HFF-Myc (cell line): ENCODE data around the gene ARMC12.

Experiments
- DNase-seq: peaks from one replicate; pipeline ENCODE4 v3.0.0-alpha.2; 2011; ENCODE audit warnings: low read depth; ENCODE audit errors: extremely low read depth
- H3K4me3 ChIP-seq: replicated peaks from 2 replicates; pipeline ENCODE4 v1.5.1; 2011; ENCODE audit warnings: low read depth, mild to moderate bottlenecking, control low read depth, low read length
- CTCF ChIP-seq: IDR thresholded peaks from 2 replicates; pipeline ENCODE4 v1.5.1; 2012; ENCODE audit warnings: mild to moderate bottlenecking, low read depth, low read length, control low read depth; ENCODE audit errors: missing control alignments

The ARMC12 gene

GRCh38 chr6:35724471-35724870 lies 12.4 kb upstream of the ARMC12 start:
- H3K4me3 ChIP-seq, result no peak overlapping the region
- no peak for DNase-seq
- TF ChIP-seq CTCF, result no peak

GRCh38 chr6:35725081-35725708 lies 11.6 kb upstream of the ARMC12 start:
- TF ChIP-seq CTCF, result no peak
- H3K4me3 ChIP-seq, result no peak overlapping the region
- no peak for DNase-seq

DNA sequence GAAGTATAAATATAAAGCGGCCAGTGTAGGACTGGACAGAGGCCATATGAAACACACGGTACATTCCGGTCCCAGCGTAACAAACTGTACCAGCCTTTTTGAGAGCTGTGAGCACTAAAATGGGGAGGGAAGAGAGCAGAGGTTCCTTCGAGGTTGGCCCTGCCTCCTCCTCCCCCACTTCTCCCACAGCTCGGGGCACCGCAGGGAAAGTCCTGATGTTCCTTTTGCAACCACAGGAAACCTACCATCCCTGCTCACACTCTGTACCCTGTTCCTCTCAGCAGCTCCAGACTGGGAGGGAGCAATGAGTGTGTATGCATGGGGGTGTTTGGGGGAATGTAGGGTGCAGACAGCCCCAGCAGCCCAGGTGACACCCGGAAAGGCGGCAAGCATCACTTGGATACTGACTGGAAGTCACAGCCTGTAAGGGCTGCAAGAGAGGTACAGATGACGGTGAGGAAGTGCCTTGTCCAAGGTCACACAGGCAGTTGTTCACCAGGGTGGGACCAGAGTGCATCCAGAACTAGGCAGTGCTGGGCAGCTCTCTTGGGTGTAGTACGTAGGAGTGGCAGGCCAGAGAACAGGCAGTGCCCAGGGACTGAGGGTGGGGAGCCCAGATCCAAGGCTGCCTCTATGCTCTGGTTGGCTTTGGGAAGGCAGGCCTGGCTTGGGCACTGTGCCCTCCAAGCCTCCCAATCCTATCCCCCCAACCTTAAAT lies 11.0 kb upstream of the ARMC12 start:
- DNase-seq, result no peak
- no peak overlapping the region for H3K4me3 ChIP-seq
- no peak for TF ChIP-seq CTCF

DNA sequence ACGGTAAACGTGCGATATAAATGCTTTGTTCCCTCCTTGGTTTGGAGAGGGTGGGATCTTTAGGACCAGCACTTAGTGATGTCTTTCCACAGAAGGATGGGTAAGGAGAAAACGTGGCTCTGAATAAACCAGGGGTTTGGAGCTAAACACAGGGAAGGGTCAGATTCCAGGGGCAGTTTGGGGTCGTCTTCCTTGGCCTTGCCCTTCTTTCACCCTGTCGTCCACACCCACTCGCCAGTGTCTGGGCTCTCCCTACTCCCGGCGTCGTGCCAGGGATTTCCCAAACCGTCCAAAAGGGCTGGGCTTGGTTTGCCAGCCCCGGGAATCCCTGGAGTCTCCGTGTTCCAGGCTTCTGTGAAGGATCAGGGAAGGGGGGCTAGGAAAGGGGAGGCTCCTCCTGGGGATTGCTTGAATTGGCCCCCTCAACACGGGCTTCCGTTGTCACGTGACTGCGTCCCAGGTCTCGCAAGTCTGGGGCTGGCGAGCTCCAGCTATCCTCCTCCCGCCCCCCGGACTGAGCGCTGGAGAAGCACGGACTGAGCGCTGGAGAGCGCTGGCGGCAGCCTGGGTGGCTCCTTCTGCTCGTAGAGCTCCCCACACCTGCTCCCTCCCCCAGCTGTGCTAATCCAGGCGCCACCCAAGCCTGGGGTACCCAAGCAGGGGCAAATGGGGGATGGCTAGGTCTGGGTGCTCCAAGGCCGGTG lies 9.4 kb upstream of the ARMC12 start:
- no peak for TF ChIP-seq CTCF
- DNase-seq, result no peak
- H3K4me3 ChIP-seq, result peak overlapping the region; percentile 51

GRCh38 chr6:35727935-35728682 lies 8.7 kb upstream of the ARMC12 start:
- no peak for TF ChIP-seq CTCF

More at GRCh38 chr6:35727935-35728682, 8.7 kb upstream of the ARMC12 start:
- peak; percentile 72 for DNase-seq
- peak overlapping the region; percentile 51 for H3K4me3 ChIP-seq
